H1 (cell line): ENCODE results near the gene ANKH. TPM values are rescaled to one million over a fixed set of nuclear protein-coding genes. Genes with fewer than 3 reads are reported as not detected.

Experiments used
- CTCF ChIA-PET: fragments of 300-600 bp; sonication (Branson Sonifier 250); formaldehyde crosslinking; loops from one replicate; lab custom pipeline; 2021; ENCODE audit not compliant: partially characterized antibody; lab: Charles Lee
- POLR2A ChIA-PET: fragments of 300-600 bp; sonication (Branson Sonifier 250); formaldehyde crosslinking; loops from one replicate; lab custom pipeline; 2021; ENCODE audit warnings: inconsistent platforms; ENCODE audit not compliant: partially characterized antibody; lab: Charles Lee
- DNase-seq, 2 experiments: peaks; one replicate each; pipeline versions ENCODE4 v3.0.0 to v3.0.0-alpha.2; 2010 to 2022; ENCODE audit warnings: low spot score in 2 of 2, low read depth in 1 of 2, mixed read lengths in 1 of 2
- FAIRE-seq: peaks from 2 replicates; lab custom pipeline; 2011; peaks lifted over from hg19 to GRCh38; lab: Jason Lieb, UNC
- H2AFZ ChIP-seq: 2 replicates; pipeline ENCODE4 v1.8.1; 2012; ENCODE audit warnings: low read length, inconsistent platforms
- H2AK5ac ChIP-seq: 2 replicates; pipeline ENCODE4 v1.6.1; 2013; ENCODE audit warnings: low read depth, low read length
- H2BK120ac ChIP-seq: replicated peaks from 2 replicates; pipeline ENCODE3; 2013; ENCODE audit warnings: low read depth, low read length, inconsistent platforms
- H2BK12ac ChIP-seq: 2 replicates; pipeline ENCODE4 v1.6.1; 2013; ENCODE audit warnings: low read depth, low read length
- H2BK15ac ChIP-seq: 2 replicates; pipeline ENCODE4 v1.6.1; 2013; ENCODE audit warnings: low read length
- H2BK20ac ChIP-seq: 2 replicates; pipeline ENCODE4 v1.6.1; 2013; ENCODE audit warnings: low read length
- H2BK5ac ChIP-seq: 2 replicates; pipeline ENCODE4 v1.6.1; 2013; ENCODE audit warnings: low read depth, low read length
- H3K14ac ChIP-seq: 2 replicates; pipeline ENCODE4 v1.6.1; 2013; ENCODE audit warnings: inconsistent platforms; ENCODE audit not compliant: insufficient read length
- H3K18ac ChIP-seq: 2 replicates; pipeline ENCODE4 v1.6.1; 2013; ENCODE audit warnings: low read length; ENCODE audit errors: extremely low read depth
- H3K23ac ChIP-seq: 2 replicates; pipeline ENCODE4 v1.6.1; 2013; ENCODE audit warnings: inconsistent platforms; ENCODE audit not compliant: insufficient read length
- H3K23me2 ChIP-seq: 2 replicates; pipeline ENCODE4 v1.6.1; 2013; ENCODE audit warnings: low read depth, low read length
- H3K27ac ChIP-seq: 2 replicates; pipeline ENCODE4 v1.6.1; 2011; ENCODE audit warnings: low read depth, low read length, inconsistent platforms
- H3K27me3 ChIP-seq, 4 experiments: replicated peaks in 1 of 4; 1 replicate in 1 of 4; 2 replicates in 3 of 4; pipeline versions ENCODE4 v1.6.1 to v1.8.1; 2011 to 2013; ENCODE audit warnings: low read length in 3 of 4, mild to moderate bottlenecking in 3 of 4, inconsistent platforms in 2 of 4, mixed read lengths in 2 of 4, moderate library complexity in 1 of 4; ENCODE audit not compliant: control insufficient read depth in 3 of 4, insufficient read depth in 3 of 4; ENCODE audit errors: extremely low read depth in 1 of 4
- H3K36me3 ChIP-seq, 4 experiments: 2 replicates each; pipeline versions ENCODE4 v1.6.1 to v1.8.1; 2011 to 2013; ENCODE audit warnings: mild to moderate bottlenecking in 4 of 4, low read length in 3 of 4, moderate library complexity in 2 of 4, control low read depth in 1 of 4, inconsistent platforms in 1 of 4; ENCODE audit not compliant: insufficient read depth in 4 of 4, control insufficient read depth in 2 of 4
- H3K4ac ChIP-seq: replicated peaks from 2 replicates; pipeline ENCODE3; 2013; ENCODE audit warnings: low read length, low read depth, mixed read lengths, inconsistent platforms; ENCODE audit not compliant: insufficient read length
- H3K4me1 ChIP-seq, 4 experiments: replicated peaks in 1 of 4; 1 replicate in 1 of 4; 2 replicates in 3 of 4; pipeline versions ENCODE4 v1.6.1 to v1.8.1; 2011 to 2013; ENCODE audit warnings: low read length in 3 of 4, inconsistent platforms in 2 of 4, mixed read lengths in 1 of 4; ENCODE audit not compliant: insufficient read depth in 4 of 4, control insufficient read depth in 3 of 4
- H3K4me2 ChIP-seq, 2 experiments: 2 replicates each; pipeline versions ENCODE4 v1.6.1 to v1.8.1; 2011 to 2013; ENCODE audit warnings: low read depth in 2 of 2, low read length in 2 of 2, control low read depth in 1 of 2, inconsistent platforms in 1 of 2, mild to moderate bottlenecking in 1 of 2; ENCODE audit not compliant: insufficient read depth in 1 of 2
- H3K4me3 ChIP-seq, 4 experiments: fragments of 200-600, 300-600 bp in 1 of 4; sonication (generic), shearing (Covaris generic), sonication (Bioruptor Twin) in 1 of 4; 2 replicates each; pipeline versions ENCODE4 v1.5.1 to v1.8.1; 2011 to 2016; ENCODE audit warnings: low read length in 4 of 4, low read depth in 3 of 4, control low read depth in 2 of 4, inconsistent platforms in 2 of 4, mild to moderate bottlenecking in 2 of 4, mixed read lengths in 1 of 4, moderate library complexity in 1 of 4; ENCODE audit not compliant: insufficient read depth in 2 of 4; ENCODE audit errors: extremely low read depth in 1 of 4
- H3K56ac ChIP-seq: replicated peaks from 2 replicates; pipeline ENCODE3; 2013; ENCODE audit warnings: low read depth, mild to moderate bottlenecking, mixed read lengths, low read length, inconsistent platforms; ENCODE audit not compliant: insufficient read length
- H3K79me1 ChIP-seq: 2 replicates; pipeline ENCODE4 v1.6.1; 2013; ENCODE audit warnings: low read depth, low read length, control low read depth
- H3K79me2 ChIP-seq, 2 experiments: 2 replicates each; pipeline versions ENCODE4 v1.6.1 to v1.8.1; 2012 to 2013; ENCODE audit warnings: low read length in 2 of 2, mild to moderate bottlenecking in 2 of 2, inconsistent platforms in 1 of 2; ENCODE audit not compliant: insufficient read depth in 2 of 2, control insufficient read depth in 1 of 2
- H3K9ac ChIP-seq, 4 experiments: replicated peaks in 1 of 4; 1 replicate in 1 of 4; 2 replicates in 3 of 4; pipeline versions ENCODE4 v1.6.1 to v1.8.1; 2011 to 2013; ENCODE audit warnings: low read depth in 3 of 4, low read length in 3 of 4, control low read depth in 2 of 4, mild to moderate bottlenecking in 2 of 4, moderate library complexity in 2 of 4, inconsistent platforms in 1 of 4; ENCODE audit errors: extremely low read depth in 1 of 4
- H3K9me3 ChIP-seq, 2 experiments: 2 replicates each; pipeline versions ENCODE4 v1.6.1 to v1.8.1; 2012 to 2013; ENCODE audit warnings: mild to moderate bottlenecking in 2 of 2, moderate library complexity in 2 of 2, control low read depth in 1 of 2, inconsistent platforms in 1 of 2, low read depth in 1 of 2, low read length in 1 of 2, mixed read lengths in 1 of 2; ENCODE audit not compliant: insufficient read depth in 2 of 2
- H4K20me1 ChIP-seq, 2 experiments: replicated peaks in 1 of 2; 2 replicates each; pipeline versions ENCODE3 to v1.8.1; 2011 to 2013; ENCODE audit warnings: inconsistent platforms in 2 of 2, low read length in 2 of 2, mild to moderate bottlenecking in 1 of 2; ENCODE audit not compliant: insufficient read depth in 2 of 2, control insufficient read depth in 1 of 2
- H4K5ac ChIP-seq: 2 replicates; pipeline ENCODE4 v1.6.1; 2013; ENCODE audit warnings: low read length, low read depth, mixed read lengths, inconsistent platforms; ENCODE audit not compliant: insufficient read length
- H4K8ac ChIP-seq: 2 replicates; pipeline ENCODE4 v1.8.0; 2013; ENCODE audit warnings: mild to moderate bottlenecking, moderate library complexity, low read length, inconsistent platforms; ENCODE audit not compliant: insufficient read depth; ENCODE audit errors: extremely low read depth
- H4K91ac ChIP-seq: replicated peaks from 2 replicates; pipeline ENCODE3; 2013; ENCODE audit warnings: low read length, mixed read lengths, inconsistent platforms; ENCODE audit not compliant: insufficient read length
- CBX5 ChIP-seq: fragments of 300-800, 300-1000 bp; sonication (generic); IDR thresholded peaks from 2 replicates; pipeline ENCODE4 v1.7.1; 2016; ENCODE audit warnings: antibody characterized with exemption, low read length, low read depth
- CTCF ChIP-seq, 3 experiments: IDR thresholded peaks; 1 replicate in 2 of 3; 2 replicates in 1 of 3; pipeline versions ENCODE4 v1.5.1 to v1.6.1; 2011; ENCODE audit warnings: low read length in 3 of 3, mild to moderate bottlenecking in 3 of 3, inconsistent platforms in 2 of 3, low read depth in 1 of 3, moderate library complexity in 1 of 3; ENCODE audit not compliant: insufficient read depth in 1 of 3; ENCODE audit errors: control extremely low read depth in 1 of 3
- HDAC6 ChIP-seq: IDR thresholded peaks from one replicate; pipeline ENCODE4 v1.7.1; 2012; ENCODE audit warnings: low read depth, mild to moderate bottlenecking, inconsistent platforms, low read length, moderate library complexity
- POU5F1 ChIP-seq: IDR thresholded peaks from 2 replicates; pipeline ENCODE4 v1.6.1; 2011; ENCODE audit warnings: low read depth, mild to moderate bottlenecking, low read length, moderate library complexity
- SP2 ChIP-seq: IDR thresholded peaks from 2 replicates; pipeline ENCODE4 v1.6.1; 2012; ENCODE audit warnings: mild to moderate bottlenecking, low read length, inconsistent platforms
- SP4 ChIP-seq: IDR thresholded peaks from 2 replicates; pipeline ENCODE4 v1.6.1; 2012; ENCODE audit warnings: low read length, inconsistent platforms
- TCF12 ChIP-seq: IDR thresholded peaks from 2 replicates; pipeline ENCODE4 v1.6.1; 2011; ENCODE audit warnings: low read depth, mild to moderate bottlenecking, low read length
- WGBS, 2 experiments: shearing (Covaris generic) in 1 of 2; methylation state at CpG; one replicate each; pipeline versions ENCODE4 v1.1.6 to v1.1.7; 2013 to 2015; ENCODE audit warnings: low lambda C conversion rate in 2 of 2, mixed read lengths in 2 of 2, inconsistent platforms in 1 of 2, low coverage in 1 of 2, missing lambda C conversion rate in 1 of 2; ENCODE audit not compliant: insufficient replicate concordance in 2 of 2, insufficient coverage in 1 of 2, insufficient read length in 1 of 2; ENCODE audit errors: extremely low coverage in 1 of 2, missing lambda C conversion rate in 1 of 2; 5-methylcytosine and 5-hydroxymethylcytosine counted together
- polyA plus RNA-seq, 7 experiments: library from polyadenylated mRNA; depleted of rRNA in 3 of 7; stranded (reverse) in 5 of 7; unstranded in 2 of 7; fragments of >200 nt in 5 of 7; fragments of 200-250 nt in 2 of 7; gene quantifications; 1 replicate in 5 of 7; 2 replicates in 1 of 7; 4 replicates in 1 of 7; pipeline versions ENCODE4 v1.2.1 to v1.2.3, GENCODE V29; 2011 to 2013; ENCODE audit warnings: missing spikeins in 2 of 7, mixed read lengths in 2 of 7
- total RNA-seq: library from RNA; stranded (reverse); fragmentation: NEBNext Ultra II Directional; extraction: Animal tissue kit (Norgen Biotek cat#: 25700); gene quantifications from 2 replicates; pipeline ENCODE4 v1.2.1, GENCODE V29; 2021
- TF ChIP-seq, protein P1 (sequence below): IDR thresholded peaks from 2 replicates; pipeline ENCODE4 v1.6.1; 2012; ENCODE audit warnings: inconsistent platforms
- TF ChIP-seq, protein P2 (sequence below): IDR thresholded peaks from 2 replicates; pipeline ENCODE4 v1.6.1; 2012; ENCODE audit warnings: low read length, inconsistent platforms

ANKH gene
- total and polyA plus RNA-seq, 2 of the 8 experiments (the other 6 are each of a cell fraction or from before 2014, with no cell fraction given), result 5.3 to 13.0 TPM

GRCh38 chr5:14861123-14861765, 10.3 kb downstream of the ANKH start:
- Histone ChIP-seq H2AFZ (no peak overlapping the region), H3K4me1 (no peaks in the 10 kb centered on the region; a peak in 2 of 7 replicates), H4K20me1 (no peaks in the 10 kb centered on the region), H4K8ac (no peak overlapping the region), H3K9me3 (no peaks in the 10 kb centered on the region), H3K4me3 (no peak overlapping the region), H2BK20ac (no peak overlapping the region), H4K91ac (no peak overlapping the region), H3K9ac (no peak overlapping the region), H2AK5ac (no peak overlapping the region), H3K23me2 (no peaks in the 10 kb centered on the region), H3K4ac (no peak overlapping the region), H2BK5ac (no peak overlapping the region), H3K23ac (no peak overlapping the region), H2BK15ac (no peak overlapping the region), H3K27ac (no peak overlapping the region), H3K79me2 (no peaks in the 10 kb centered on the region), H2BK12ac (peak overlapping the region; percentile 14; the same call in 1 of the 2 replicates), H3K27me3 (no peaks in the 10 kb centered on the region), H3K79me1 (no peaks in the 10 kb centered on the region; the same call in 1 of the 2 replicates), H3K36me3 (no peaks in the 10 kb centered on the region), H4K5ac (no peak overlapping the region), H2BK120ac (no peak overlapping the region), H3K56ac (no peak overlapping the region), H3K4me2 (no peak overlapping the region), H3K18ac (no peak overlapping the region), H3K14ac (no peak overlapping the region)
- 90% methylated on average over 4 of the region's 4 CpGs; no CpG with 5 or more reads in 1 of the 2 experiments for WGBS, 2 experiments
- no peak for DNase-seq
- no peak for FAIRE-seq
- ChIA-PET CTCF (interaction anchor here (0.7 to 1.5 kb wide), 4 partner anchors 11 to 133 kb away, joined by 3 to 4 read pairs (median 3); no protein-coding TSS in a partner anchor), POLR2A (no interaction called here)
- TF ChIP-seq, protein P1, sequence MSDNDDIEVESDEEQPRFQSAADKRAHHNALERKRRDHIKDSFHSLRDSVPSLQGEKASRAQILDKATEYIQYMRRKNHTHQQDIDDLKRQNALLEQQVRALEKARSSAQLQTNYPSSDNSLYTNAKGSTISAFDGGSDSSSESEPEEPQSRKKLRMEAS, result no peak
- TF ChIP-seq, protein P2, sequence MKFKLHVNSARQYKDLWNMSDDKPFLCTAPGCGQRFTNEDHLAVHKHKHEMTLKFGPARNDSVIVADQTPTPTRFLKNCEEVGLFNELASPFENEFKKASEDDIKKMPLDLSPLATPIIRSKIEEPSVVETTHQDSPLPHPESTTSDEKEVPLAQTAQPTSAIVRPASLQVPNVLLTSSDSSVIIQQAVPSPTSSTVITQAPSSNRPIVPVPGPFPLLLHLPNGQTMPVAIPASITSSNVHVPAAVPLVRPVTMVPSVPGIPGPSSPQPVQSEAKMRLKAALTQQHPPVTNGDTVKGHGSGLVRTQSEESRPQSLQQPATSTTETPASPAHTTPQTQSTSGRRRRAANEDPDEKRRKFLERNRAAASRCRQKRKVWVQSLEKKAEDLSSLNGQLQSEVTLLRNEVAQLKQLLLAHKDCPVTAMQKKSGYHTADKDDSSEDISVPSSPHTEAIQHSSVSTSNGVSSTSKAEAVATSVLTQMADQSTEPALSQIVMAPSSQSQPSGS, result no peak
- TF ChIP-seq CBX5 (no peak), HDAC6 (no peak), SP2 (no peak), SP4 (no peak), CTCF (IDR thresholded peaks at IDR 0.05; ENCODE audit: control extremely low read depth in 1 of 3, insufficient read depth in 1 of 3, low read depth in 1 of 3, low read length in 3 of 3) (no peak), TCF12 (no peak), POU5F1 (no peak)
